Measurements from ENCODE around the gene ZNF860.
"Not testable (repeated sequence)": the region's sequence is repeated elsewhere in the genome, so short reads cannot be mapped to it uniquely, and the experiment has no call there.

Gene ZNF860

DNA sequence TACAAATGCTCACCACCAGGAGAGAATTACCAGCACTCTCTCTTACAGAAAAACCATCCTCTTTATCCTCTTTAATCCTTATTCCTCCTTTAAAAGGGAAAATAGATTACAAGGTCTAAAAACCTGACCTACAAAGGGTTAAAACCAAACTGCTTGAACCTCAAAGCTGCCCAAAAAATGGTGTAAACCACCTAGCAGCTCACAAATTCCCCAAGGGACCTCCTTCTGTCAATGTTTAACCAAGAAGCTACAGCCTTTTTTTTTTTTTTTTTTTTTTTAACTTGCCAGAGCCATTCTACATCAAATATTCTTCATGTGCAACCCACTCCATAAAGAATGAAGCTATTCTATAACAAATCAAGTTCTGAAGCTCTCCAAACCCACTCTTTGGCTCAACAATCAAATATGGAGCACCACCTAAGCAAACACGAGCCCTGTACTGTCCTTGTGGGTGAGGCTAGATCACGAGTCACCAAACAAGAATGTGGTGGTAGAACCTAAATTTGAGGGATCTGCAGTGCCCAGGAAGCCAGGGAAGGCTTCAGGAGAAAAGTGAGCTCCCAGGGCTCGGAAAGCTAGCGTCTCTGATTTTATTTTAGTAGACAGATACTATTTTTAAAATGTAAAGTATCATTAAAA is 20.6 kb upstream of the ZNF860 start:
- in situ Hi-C loops (cut with MboI; ENCODE audit: low sequenced_read_pairs), result no loop called here

DNA sequence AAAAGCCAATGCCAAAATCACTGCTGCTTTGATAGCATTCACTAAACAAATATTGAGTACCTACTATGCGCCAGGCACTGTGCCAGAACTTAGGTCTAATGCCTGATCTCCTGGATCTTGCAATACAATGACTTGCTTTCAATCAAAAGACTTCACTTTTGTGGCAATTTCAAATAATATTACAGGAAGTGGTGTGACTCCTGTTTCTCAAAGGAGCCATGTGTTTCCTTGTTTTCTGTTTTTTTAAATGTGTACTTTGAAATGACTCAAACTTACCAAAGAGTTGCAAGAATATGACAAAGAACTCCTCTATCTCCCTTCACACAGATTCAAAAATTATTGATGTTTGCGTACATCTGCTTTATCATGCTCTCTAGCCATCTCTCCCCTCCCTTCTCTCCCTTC is 18.7 kb upstream of the ZNF860 start:
- in situ Hi-C loops (cut with MboI; ENCODE audit: low sequenced_read_pairs), result no loop called here

DNA sequence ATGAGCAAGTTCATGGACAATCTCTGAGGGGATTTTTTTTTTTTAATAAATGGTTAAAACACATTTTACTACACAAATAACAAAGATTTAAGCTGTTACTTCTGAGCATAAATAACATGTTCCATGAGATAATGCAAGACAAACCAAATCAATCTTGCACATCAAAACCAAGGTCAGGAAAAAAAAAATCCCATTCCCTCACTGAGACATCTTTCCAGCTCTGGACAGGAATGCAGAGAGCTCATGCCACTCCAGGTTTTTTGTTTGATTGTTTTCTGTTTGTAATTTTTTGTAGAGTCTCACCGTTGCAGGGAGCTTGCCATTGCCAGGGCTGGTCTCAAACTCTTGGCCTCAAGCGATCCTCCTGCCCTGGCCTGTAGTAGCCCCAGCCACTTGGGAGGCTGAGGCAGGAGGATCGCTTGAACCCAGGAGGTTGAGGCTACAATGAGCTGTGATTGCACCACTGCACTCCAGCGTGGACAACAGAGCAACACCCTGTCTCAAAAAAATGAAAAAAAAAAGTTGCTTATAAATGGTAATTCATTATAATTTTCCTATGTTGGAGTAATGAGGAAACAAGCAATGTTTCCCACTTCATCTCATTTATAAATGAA is 14.5 kb upstream of the ZNF860 start:
- in situ Hi-C loops (cut with MboI; ENCODE audit: low sequenced_read_pairs), result no loop called here

DNA sequence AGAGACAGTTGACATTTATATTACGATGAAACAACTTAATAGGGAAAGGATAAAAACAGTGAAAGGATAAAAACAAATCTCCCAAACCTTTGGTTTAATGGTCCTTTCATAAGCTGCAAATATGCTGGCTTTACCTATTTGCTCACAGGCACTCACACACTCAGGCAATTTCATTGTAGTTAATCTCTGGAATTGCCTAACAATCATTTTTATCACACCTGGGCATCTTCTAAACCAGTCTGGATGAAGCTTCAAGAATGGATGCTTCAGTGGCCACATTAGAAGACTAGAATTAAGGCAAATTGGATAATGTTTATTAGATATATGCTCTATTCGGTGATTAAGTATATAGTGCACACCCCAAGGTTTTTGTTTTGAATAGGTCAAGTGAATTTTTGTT is 14.0 kb upstream of the ZNF860 start:
- in situ Hi-C loops (cut with MboI; ENCODE audit: low sequenced_read_pairs), result no loop called here

DNA sequence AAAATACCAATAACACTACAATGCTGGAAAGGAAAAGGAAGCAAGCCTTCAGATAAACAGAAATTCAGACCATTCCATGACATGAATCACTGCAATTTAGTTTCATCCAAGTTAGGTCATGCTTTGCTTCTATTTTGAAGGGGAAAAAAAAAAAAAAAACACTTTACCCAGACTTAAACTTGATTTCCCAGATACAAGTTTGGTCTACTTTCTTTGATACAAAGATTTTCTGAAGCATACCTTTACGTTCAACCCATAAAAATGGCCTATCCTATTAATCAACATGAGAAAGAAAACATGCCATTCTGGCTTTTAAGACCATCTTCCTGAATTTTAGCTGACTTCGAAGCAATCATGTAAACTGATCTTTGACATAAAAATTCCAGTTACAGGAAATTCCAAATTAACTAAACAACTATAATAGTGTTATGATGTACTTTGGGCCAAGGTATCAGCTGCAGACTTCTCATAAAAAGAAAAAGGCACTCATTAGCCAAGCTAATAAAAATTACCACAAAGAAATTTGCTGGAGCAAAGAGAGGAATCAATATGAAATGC is 13.1 kb upstream of the ZNF860 start:
- in situ Hi-C loops (cut with MboI; ENCODE audit: low sequenced_read_pairs), result no loop called here

DNA sequence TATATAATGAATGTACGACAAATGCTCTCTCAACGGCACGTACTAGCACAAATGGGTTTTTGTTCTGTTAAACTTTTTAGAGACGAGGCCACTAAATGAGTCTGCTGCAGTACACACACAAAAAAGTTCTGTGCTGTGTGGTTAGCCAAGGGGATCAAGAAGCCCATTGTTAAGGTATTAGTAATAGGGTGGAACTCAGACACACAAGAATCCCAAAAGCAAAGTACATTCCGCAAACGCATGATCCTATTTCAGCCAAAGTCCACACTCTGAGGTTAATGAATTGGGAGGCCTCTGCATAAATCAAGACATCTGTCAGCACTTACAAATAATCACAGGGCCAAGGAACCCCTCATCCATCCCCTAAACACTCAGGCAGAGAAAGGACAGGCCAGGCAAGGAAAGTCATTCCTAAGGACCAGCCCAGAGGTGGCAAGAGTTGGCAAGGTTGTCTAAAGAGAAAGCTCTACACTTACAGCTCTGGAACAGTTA is 12.6 kb upstream of the ZNF860 start:
- in situ Hi-C loops (cut with MboI; ENCODE audit: low sequenced_read_pairs), result no loop called here

DNA sequence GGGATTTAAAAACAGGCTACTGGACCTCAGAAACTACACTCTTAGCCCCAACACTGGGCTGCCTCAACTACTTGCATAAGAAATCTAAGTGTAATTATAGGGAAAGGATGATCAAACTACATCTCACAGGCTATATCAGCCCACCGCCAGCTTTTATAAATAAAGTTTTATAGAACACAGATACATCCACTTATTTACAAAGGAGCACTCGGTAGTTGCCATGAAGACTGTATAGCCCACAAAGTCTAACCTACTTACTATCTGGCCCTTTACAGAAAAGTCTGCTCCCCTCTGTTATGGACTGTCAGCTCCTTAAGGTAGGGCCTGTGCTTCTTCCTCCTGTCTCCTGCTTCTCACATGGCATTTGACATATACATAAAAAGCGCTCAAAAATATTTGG is 9.9 kb upstream of the ZNF860 start:
- in situ Hi-C loops (cut with MboI; ENCODE audit: low sequenced_read_pairs), result no loop called here

DNA sequence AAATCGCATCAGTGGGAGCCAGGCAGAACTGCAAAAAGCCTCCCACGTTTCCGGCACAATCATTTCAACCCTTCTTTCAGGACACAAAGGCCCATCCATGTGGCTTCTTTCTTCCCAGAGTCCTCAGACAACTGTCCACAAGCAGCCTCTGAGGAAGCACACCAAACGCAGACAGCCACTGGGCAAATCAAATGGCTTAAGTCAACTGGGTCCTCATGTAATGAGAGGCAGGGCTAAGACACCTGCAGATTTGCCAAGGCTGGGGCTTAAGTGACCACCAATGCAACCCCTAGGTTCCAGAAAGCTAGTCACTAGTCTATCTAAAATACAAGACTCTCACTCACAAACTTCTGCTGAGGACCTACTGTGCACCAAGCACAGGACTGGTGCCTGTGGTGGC is 8.5 kb upstream of the ZNF860 start:
- in situ Hi-C loops (cut with MboI; ENCODE audit: low sequenced_read_pairs), result no loop called here

DNA sequence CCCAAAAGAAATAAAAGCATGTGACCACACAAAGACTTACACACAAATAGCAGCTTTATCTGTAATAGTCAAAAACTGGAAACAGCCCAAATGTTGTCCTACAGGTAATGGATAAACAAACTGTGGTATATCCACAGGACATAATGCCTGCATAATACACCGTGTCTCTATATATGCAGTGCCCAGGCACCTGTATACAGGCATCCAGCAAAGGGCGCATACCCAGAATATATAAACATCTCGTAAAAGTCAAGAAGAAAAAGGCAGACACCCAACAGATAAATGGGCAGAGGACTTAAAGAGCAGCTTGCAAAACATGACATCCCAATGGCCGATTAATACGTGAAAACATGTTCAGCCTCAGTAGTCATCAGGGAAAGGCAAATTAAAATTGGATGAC is 7.7 kb upstream of the ZNF860 start:
- in situ Hi-C loops (cut with MboI; ENCODE audit: low sequenced_read_pairs), result no loop called here

DNA sequence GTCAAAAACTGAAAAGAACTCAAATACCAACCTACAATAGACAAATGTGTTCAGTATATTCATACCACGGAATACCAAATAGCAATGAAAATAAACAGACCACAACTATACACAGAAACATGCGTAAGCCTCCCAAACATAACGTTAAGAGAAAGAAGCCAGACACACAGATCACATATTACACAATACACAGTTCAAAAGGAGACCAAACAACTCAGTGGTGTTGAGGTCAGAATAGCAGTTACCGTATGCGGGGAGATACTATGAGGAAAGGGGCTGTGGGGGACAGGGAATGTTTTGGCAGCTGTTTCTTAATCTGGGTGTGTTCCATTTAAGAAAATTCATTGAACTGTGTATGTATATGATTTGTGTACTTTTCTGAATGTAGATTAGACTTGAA is 7.1 kb upstream of the ZNF860 start:
- in situ Hi-C loops (cut with MboI; ENCODE audit: low sequenced_read_pairs), result no loop called here

DNA sequence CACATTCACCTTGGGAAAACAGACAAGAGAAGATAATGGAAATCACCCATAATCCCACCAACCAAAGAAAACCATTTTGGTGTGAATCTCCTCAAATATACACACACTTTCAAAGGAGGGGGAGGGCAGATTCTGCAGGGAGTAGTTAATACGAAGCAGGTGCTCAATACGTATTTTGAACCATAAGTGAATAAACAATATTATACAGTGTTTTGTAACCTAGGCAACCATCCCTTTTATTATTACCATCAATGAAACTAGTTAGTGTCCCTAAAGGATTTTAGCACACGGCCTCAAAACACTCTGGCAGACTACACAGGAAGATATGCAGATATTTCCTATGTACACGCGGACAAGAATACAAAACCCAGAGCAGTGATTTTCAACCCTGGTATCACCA is 6.6 kb upstream of the ZNF860 start:
- in situ Hi-C loops (cut with MboI; ENCODE audit: low sequenced_read_pairs), result no loop called here

DNA sequence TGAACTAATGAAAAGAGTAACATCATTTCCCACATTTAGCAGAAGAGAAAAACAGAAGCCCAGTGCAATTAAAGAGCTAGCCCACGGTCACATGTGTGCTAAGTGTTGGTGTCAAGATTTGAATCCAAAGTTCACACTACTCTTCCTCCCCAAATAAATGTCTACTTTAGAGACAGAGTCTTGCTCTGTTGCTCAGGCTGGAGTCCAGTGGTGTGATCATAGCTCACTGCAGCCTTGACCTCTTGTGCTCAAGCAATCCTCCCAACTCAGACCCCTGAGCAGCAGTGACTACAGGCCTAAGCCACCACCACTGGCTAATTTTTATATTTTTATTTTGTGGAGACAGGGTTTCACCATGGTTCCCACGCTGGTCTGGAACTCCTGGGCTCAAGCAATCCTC is 5.2 kb upstream of the ZNF860 start:
- in situ Hi-C loops (cut with MboI; ENCODE audit: low sequenced_read_pairs), result no loop called here

DNA sequence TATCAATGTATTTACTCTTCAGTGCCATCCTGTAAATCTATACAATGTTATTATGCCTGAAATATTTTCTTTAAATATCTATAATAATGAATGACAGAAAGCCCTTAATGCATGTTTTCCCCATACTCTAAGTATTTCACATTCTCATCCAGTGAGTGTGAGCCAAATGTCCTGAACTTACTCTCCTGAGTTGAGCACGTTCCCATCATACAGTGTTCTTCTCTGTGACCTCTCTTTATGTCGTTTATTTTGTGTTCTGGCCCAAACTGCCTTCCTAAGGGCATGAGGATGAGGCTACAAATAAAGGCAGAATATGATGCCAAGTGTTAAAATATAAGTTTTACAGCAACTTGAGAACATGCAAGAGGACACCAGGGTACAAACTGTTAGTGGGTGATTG is 3.8 kb upstream of the ZNF860 start:
- in situ Hi-C loops (cut with MboI; ENCODE audit: low sequenced_read_pairs), result no loop called here

DNA sequence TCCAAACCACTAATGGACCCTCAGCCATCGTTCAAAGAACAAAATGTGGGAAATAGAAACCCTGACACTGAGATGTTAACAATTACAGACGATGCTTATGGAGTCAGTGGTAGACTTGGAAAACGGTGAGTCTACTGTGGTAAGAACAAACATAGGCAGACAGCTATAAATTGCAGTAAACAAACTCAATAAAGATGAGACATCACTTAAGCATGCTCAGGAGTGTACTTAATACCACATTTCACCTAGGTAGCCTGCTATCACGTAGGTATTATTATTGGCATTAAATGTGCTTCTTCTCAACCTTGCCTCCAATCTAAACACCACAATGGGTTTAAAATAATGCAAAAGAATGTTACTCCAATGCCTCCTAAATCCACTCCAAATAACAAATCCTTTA is 3.0 kb upstream of the ZNF860 start:
- in situ Hi-C loops (cut with MboI; ENCODE audit: low sequenced_read_pairs), result no loop called here

DNA sequence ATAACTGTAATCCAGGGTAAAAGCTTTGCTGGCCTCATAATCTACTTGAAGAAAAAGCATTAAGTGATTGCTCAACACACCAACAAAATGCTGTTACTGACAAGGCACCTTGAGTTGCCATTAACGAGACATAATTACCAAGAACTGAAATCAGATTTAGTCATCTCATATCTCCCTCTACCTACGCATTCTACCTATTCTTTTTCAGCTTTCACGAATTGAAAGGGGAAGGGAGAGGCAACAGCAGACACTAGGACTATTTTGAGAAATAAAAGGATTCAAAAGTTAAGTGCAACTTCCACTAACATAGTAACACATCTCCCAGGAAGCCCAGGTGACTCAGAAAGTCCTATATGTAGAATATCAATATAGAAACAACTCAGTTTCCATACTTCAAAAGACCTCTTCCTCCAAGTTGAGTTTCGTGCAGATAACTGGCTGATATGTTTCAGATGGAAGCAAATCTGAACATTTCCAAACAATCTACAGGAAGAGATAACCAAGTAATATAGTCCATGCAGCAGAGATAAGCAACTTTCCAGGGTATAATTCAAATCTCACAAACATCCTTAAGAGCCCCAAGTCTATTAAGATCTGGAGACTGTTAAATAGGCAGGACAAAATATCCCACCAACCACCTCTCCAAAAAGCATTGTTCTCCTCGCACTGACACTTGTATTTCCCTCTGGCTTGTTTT is 2.4 kb upstream of the ZNF860 start:
- in situ Hi-C loops (cut with MboI; ENCODE audit: low sequenced_read_pairs), result no loop called here

DNA sequence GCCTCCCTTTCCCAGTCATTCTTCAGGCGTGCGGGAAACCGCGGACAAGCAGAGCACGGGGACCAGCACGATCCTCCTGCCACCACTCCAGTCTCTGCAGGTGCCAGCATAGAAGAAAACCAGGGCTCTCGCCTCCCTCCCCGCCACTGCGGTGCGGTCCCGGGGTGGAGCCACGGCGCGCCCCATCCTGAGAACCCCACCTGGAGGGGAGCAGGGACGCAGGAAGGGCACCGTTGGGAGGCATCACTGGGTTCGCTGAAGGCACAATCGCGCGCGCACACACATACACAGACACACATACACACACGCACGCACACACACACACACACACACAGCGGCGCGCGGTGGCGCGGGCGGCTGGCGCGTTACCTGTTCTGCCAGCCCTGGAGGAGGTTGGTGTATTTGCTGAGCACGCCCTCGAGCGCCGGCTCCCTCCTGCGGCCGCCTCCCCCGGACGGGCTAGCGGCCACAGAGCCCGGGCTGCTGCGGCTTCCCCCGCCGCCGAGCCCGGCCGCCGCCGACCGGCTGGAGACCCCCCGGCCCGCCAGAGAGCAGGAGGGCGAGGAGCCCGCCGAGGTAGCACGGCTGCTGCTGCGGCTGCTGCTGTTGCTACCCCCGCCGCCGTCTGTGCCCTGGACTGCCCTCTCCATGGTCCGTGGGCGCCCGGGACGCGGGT is 882 bp upstream of the ZNF860 start:
- in situ Hi-C loops (cut with MboI; ENCODE audit: low sequenced_read_pairs), result no loop called here

DNA sequence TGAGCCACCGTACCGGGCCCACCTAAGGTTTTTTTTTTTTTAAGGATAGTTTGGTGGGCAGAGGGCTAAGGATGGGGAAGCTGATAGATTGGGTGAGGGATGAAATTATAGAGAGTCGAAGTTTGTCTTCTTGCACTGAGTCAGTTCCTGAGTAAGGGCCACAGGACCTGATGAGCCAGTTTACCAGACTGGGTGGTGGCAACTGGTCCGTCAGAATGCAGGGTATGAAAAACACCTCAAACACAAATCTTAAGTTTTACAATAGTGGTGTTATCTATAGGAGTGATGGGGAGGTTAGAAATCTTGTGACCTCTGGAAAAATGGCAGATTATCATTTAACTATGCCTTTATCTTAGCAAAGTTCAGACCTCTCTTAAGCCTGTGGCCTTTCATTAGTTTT is 2.8 kb downstream of the ZNF860 start:
- in situ Hi-C loops (cut with MboI; ENCODE audit: low sequenced_read_pairs), result no loop called here

DNA sequence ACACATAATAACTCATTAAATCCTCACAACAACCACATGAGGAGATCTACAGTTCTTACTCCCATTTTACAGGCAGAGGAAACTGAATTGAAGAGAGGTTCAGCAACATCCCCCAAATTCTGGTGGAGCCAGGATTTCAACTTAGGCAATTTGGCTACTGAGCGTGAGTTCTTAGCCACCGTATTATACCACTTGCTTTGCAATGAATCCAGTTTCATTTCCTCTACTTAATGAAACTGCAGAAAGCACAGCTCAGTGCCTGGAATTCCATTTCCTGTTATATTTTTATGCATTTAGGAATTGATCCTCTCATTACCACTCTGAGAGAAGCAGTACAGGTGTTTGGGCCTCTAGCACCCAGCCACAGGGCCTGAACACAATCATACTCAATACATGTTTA is 4.3 kb downstream of the ZNF860 start:
- in situ Hi-C loops (cut with MboI; ENCODE audit: low sequenced_read_pairs), result no loop called here

DNA sequence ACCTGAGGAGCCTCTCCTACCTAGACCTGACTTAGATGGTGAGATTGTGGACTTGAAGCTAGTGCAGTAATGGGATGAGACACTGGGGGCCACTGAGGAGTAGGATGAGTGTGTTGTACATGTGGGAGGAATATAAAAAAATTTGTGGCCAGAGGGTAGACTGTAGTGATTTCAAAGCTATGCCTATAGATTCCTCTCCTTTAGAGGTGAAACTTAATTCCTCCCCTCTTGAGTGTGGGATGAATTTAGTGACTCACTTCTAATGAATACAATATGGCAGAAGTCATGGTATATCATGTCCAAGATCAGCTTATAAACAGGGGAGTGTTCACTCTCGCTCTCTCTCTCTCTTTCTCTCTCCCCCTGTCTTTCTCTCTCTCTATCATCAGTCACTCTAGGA is 6.7 kb downstream of the ZNF860 start:
- in situ Hi-C loops (cut with MboI; ENCODE audit: low sequenced_read_pairs), result no loop called here

DNA sequence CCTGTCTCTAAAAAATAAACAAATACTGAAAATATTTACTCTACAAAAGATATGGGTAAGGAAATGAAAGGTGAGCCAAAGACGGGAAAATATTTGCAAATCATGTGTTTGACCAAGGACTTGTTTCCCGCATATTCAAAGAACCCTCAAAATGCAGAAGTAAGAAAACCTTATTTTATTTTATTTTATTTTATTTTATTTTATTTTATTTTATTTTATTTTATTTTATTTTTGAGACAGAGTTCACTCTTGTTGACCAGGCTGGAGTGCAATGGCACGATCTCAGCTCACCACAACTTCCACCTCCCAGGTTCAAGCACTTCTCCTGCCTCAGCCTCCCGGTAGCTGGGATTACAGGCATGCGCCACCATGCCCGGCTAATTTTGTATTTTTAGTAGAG is 11.4 kb downstream of the ZNF860 start:
- in situ Hi-C loops (cut with MboI; ENCODE audit: low sequenced_read_pairs), result not testable (repeated sequence)

DNA sequence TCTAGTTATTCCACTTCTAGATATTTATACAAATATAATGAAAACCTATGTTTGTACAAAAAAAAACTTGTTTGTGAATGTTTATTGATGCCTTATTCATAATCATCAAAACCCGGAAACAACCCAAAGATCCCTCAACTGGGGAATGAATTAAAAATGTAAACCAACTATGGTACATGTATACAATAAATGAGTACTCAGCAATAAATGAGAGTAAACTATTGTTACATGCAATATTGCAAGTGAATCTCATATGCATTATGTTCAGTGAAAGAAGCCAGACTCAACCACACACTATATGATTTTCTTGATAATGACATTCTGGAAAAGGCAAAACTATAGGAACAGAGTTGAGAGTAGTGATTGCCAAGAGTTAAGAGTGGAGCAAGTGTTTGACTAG is 12.3 kb downstream of the ZNF860 start:
- in situ Hi-C loops (cut with MboI; ENCODE audit: low sequenced_read_pairs), result no loop called here

DNA sequence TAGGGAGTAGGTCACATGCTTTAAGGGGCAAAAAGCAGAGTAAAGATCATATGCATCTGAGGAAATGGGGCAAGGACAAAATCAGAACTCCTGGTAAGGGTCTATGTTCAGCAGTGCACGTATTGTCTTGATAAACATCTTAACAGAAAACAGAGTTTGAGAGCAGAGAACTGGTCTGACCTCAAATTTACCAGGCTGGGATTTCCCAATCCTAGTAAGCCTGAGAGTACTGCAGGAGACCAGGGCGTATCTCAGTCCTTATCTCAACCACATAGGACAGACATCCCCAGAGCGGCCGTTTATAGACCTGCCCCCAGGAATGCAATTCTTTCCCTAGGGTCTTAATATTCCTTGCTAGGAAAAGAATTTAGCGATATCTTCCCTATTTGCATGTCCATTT is 13.5 kb downstream of the ZNF860 start:
- in situ Hi-C loops (cut with MboI; ENCODE audit: low sequenced_read_pairs), result not testable (repeated sequence)

Measured in HL-60/S4 (cell line).